ENCODE results near the gene ATAD3A.
"Not testable (repeated sequence)": the region's sequence is repeated elsewhere in the genome, so short reads cannot be mapped to it uniquely, and the experiment has no call there.

The ATAD3A gene

DNA sequence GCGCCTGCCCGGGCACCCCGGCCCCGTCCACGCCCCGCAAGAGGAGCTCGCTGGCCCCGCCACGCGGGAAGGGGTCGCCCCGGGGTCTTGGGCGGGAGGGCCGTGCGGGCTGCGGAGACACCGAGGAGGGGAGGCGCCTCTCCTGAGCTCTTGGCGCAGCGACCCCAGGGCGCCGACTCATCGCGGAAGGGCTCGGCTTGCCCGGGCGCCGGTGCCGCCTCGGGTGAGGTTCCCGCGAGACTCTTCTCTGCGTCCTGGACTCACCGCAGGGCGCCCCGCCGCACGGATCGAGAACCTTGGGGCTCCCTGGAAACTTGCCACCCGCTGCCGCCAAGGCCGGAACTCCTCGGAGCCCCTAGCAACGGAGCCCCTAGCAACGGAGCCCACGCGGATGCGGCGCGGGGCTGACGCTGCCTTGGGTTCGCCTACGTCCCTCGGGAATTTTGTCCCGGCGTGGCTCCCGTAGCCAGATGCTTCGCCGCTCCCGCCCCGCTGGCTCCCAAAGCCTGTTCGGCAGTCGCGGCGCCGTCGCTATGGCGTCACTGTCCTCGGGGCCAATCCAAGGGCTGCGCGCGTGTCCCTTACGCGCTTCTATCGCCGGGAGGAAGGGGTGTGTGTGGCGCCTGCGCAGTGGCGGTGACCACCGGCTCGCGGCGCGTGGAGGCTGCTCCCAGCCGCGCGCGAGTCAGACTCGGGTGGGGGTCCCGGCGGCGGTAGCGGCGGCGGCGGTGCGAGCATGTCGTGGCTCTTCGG lies at the start of gene ATAD3A:
Gene ATAD3A, plus strand, starts transcription at position 630 of the 753 bp plus-strand sequence. Its CDS starts 107 bp downstream, at position 737.
- DNase-seq (ENCODE audit: low read depth in 1 of 2, low spot score in 1 of 2) = peak; percentile 89 to 91

DNA sequence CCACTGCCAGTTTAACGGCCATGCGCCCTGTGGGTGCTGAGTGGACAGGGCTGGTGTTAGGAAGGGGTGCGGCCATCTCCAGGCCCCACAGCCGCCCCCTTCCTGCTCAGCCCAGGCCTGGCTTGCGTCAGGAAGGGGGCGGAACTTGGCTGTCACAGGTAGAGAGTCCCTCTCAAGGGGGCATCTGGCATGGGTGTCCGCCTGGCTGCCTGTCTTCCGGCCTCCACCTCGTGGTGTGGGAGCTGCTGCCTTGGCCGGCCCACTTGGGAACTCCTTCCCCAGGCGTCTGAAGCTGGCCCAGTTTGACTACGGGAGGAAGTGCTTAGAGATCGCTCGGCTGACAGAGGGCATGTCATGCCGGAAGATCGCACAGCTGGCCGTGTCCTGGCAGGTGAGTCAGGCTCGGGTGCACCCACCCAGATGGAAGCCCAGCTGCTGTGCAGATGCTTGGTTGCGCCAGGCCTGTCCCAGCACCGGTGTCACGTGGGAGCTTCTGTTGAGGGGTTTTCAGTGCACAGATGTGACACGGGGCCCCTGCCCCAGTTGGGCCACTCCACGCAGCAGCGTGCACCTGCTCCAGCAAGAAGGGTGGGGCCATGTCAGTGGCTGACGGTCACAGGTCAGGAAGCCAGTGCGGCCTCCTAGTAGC lies 49.5 kb upstream of the ATAD3A start:
- DNase-seq (ENCODE audit: low read depth in 1 of 2, low spot score in 1 of 2) = no peak

DNA sequence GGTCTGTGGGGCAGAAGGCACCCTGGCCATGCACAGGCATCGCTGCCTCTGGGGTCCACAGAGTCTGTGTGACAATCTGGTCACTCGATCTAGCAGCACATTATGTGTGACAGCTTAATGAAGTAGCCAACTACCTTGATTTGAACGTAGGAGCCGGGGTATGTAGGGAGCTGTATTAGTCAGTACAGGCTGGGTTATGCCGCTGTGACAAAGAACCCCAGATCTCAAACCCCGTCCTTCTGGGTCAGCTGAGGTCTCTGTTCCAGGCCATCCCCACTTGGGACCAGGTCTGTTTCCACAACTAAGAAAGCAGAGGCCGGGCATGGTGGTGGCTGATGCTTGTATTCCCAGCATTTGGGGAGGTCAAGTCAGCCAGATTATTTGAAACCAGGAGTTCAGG lies 48.6 kb upstream of the ATAD3A start:
- DNase-seq (ENCODE audit: low read depth in 1 of 2, low spot score in 1 of 2) = no peak

DNA sequence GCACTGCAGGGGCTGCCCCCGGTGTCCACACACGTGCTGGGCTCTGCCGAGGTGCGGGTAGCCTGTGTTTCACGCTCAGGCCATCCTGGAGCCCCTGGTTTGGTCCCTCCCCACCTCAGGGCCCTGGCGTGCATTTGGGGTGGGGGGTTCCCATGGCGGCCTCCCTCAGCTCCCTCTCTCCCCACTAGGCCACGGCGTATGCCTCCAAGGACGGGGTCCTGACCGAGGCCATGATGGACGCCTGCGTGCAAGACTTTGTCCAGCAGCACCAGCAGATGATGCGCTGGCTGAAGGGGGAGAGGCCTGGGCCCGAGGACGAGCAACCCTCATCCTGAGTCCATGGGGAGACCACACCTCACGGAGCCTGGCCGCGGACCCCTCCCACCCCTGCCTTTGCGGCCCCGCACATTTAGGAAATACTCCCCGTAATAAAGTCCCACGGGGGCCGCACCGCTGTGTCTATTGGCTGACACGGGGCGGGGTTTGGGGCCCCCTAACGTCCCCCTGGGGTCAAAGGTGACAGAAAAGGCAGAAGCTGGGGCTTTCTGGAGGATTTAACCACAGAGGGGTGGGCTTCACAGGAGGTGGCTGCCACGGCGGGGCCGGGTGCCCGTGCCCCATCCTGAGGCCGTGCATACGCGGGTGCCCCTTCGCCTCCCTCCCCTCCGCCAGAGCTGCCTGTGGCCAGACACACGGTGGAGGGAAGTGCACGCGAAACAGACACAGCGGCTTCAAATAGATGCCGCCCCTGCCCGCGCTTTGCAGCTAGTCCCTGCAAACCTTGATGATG lies 43.6 kb upstream of the ATAD3A start:
- DNase-seq (ENCODE audit: low read depth in 1 of 2, low spot score in 1 of 2) = not testable (repeated sequence)

DNA sequence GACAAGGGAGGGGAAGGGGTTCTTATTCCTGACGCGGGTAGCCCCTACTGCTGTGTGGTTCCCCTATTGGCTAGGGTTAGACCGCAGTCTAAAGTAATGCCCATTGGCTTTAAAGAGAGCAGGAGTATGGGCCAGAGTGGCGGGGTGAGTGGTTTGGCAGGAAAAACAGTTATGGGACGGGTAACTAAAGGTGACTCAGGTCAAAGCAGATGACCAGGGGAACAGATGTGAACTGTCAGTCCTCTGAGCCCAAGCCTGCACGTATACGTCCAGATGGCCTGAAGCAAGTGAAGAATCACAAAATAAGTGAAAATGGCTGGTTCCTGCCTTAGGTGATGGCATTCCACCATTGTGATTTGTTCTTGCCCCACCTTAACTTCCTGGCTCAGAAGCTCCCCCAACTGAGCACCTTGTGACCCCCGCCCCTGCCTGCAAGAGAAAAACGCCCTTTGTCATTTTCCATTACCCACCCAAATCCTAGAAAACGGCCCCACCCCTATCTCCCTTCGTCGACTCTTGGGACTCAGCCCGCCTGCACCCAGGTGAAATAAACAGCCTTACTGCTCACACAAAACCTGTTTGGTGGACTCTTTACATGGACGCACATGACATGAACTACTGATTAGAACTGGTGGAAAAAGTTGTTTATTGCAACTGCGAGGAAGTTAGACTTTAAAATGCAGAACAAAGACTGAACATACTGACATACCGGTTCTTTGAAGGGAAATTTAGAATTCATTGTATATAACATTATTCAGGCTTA lies 41.2 kb upstream of the ATAD3A start:
- DNase-seq (ENCODE audit: low read depth in 1 of 2, low spot score in 1 of 2) = no peak

DNA sequence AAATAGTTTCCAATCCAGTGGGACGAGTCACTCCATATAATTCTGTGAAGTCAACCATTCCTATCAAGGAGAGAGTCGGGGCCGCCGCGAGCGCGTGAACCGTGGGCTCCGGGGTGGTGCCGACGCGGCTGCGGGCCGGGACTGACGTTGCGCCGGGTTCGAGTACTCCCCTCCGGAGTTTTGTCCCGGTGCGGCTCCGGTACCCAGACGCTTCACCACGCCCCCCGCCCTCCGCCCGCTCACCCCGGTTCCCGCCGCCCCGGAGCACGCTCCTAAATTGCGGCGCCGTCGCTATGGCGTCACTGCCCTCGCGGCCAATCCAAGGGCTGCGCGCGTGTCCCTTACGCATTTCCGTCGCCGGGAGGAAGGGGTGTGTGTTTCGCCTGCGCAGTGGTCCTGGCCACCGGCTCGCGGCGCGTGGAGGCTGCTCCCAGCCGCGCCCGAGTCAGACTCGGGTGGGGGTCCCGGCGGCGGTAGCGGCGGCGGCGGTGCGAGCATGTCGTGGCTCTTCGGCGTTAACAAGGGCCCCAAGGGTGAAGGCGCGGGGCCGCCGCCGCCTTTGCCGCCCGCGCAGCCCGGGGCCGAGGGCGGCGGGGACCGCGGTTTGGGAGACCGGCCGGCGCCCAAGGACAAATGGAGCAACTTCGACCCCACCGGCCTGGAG lies 40.4 kb upstream of the ATAD3A start, which contains the start of gene ATAD3B:
Gene ATAD3B, plus strand, starts transcription at position 377 of the 664 bp plus-strand sequence. Its CDS starts 120 bp downstream, at position 497.
- DNase-seq (ENCODE audit: low read depth in 1 of 2, low spot score in 1 of 2) = peak; percentile 78 to 90

DNA sequence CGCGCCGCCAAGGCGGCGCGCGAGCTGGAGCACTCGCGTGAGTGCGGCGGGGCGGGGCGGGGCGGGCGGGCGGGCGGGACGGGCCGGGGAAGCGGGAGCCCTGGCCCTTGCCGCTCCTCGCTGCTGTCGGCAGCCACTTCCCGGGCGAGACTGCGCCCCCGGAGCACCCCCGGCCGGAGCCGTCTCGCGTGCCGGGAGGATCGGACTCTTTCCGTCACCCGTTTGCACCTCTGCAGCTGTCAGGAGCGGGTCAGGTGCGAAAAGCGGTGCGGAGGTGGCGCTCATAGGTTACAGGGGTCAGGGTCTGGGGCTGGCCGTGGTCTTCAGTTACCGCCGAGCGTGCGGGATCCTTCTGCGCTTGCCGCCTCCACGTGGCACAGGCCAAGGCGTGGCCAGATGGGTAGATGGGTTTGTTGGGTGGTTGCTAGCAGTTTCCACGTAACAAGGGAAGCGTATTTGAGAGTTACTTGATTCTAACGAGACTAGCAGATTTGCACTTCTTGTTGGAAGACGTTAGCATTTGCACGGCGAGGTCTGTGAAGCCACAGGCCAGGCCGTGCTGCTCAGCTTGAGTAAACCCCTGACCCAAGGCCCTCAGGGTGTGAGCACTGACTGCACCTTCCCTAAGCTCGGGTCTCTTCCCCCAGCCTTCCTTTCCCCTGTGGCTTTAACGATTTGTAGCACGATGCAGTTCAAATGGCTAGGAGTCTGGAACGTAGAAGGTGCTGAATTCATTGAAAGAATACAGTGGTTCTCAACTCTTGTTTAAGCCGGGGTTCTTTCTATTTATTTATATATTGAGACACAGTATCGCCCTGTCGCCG lies 39.7 kb upstream of the ATAD3A start:
- DNase-seq (ENCODE audit: low read depth in 1 of 2, low spot score in 1 of 2) = not testable (repeated sequence)

DNA sequence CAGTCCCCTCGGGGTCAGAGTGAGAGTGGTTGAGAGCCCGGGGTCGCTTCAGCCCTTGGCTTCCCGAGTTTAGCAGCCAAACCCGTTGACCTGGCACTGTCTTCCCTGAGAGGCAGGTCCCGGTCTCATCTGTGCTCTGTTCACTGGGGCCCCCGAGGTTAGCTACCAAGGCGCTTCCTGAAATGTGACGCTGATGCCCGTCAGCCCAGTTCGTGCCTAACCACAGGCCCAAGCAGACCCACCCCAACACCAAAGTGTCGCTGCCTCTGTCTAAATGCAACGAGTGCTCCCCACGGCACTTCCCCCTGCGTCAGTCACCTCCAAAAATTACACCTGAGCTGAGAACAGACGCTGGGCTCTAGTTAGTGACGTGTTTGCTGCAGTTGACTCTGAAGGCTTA lies 36.0 kb upstream of the ATAD3A start:
- not testable (repeated sequence) for DNase-seq (ENCODE audit: low read depth in 1 of 2, low spot score in 1 of 2)

DNA sequence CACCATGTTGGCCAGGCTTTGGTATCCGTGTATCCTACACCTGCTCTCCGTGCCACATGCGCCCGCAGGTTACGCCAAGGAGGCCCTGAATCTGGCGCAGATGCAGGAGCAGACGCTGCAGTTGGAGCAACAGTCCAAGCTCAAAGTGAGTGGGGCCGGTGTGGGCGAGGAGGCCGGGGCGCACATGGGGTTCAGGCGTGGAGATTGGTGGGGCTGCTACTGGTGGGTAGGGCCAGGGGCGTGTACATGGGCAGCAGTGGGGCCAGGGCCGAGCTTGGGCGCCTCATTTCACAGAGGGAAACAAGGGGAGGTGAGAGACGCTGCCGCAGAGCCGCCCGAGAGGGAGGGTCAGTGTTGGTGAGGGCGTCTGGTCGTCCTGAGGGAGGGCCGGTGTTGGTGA lies 34.8 kb upstream of the ATAD3A start:
- no peak for DNase-seq (ENCODE audit: low read depth in 1 of 2, low spot score in 1 of 2)

DNA sequence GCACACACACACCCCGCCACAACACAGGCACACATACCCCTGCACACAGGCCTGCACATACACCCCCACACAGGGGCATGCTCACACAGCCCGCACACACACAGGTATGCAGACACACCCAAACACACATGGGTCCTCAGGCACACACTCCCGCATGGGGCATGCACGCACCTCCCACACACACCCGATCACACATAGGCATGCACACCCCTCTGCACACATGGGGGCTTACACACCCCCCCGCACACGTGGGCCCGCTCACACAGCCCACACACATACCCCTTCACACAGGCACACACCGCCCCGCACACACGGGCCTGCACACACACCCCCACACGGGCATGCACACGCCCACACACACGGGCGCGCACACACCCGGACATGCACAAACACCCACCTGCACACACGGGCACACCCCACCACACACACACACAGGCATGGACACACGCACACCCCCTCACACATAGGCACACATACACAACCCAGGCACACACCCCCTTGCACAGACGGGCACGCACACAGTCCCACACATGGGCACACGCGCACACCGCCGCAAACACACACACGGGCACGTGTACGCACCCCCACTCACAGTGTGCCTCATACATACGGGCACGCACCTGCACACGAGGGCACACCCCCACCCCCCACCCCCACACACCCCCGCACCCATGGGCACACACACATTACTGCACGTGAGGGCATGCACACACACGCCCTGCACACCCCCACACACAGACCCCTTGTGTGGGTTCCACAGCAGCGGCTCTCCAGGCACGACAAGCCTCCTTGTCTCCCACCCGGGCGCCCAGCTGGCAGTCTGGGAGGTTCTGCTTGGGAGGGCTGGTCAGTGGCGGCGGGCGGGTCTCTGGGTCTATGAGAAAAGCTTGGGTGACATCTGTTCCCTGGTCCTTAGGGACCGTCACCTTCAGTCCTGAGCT lies 32.1 kb upstream of the ATAD3A start:
- DNase-seq (ENCODE audit: low read depth in 1 of 2, low spot score in 1 of 2) = no peak

DNA sequence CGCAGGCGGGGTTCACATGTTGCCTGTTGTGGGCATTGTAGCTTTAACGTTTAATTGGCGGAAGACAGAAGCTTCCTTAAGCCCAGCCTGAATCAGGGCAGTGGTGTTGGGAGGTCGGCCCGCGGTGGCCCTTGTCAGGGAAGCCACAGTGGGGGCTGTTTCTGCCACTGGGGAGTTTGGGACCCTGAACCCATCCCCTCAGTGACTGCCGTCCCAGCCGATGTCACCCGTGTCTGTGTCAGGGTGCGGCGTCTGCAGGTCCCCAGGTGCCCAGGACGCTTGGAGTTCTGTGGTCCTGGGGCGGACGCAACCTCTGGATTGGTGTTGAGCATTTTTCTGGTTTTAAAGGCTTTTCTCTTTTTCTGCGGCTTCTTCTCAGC lies 31.5 kb upstream of the ATAD3A start:
- not testable (repeated sequence) for DNase-seq (ENCODE audit: low read depth in 1 of 2, low spot score in 1 of 2)

DNA sequence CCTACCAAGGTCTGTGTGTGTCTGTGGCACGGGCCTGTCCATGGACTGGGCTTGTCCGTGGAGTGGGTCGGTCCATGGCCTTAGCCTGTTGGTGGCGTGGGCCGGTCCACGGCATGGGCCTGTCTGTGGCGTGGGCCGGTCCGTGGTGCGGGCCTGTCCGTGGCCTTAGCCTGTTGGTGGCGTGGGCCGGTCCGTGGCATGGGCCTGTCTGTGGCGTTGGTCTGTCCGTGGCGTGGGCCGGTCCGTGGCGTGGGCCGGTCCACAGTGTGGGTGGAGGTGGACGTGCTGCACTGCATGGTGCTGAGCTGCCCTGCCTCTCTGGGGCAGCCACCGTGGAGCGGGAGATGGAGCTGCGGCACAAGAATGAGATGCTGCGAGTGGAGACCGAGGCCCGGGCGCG lies 30.2 kb upstream of the ATAD3A start:
- DNase-seq (ENCODE audit: low read depth in 1 of 2, low spot score in 1 of 2) = not testable (repeated sequence)

DNA sequence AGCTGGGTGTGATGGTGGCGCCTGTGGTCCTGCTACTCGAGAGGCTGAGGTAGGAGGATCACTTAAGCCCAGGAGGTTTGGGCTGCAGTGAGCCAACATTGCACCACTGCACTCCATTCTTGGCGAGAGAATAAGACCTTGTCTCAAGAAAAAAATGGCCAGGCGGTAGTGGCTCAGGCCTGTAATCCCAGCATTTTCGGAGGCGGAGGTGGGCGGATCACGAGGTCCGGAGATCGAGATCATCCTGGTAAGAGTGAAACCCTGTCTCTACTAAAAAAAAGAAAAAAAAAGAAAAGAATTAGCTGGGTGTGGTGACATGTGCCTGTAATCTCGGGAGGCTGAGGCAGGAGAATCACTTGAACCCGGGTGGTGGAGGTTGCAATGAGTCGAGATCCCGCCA lies 29.1 kb upstream of the ATAD3A start:
- no peak for DNase-seq (ENCODE audit: low read depth in 1 of 2, low spot score in 1 of 2)

DNA sequence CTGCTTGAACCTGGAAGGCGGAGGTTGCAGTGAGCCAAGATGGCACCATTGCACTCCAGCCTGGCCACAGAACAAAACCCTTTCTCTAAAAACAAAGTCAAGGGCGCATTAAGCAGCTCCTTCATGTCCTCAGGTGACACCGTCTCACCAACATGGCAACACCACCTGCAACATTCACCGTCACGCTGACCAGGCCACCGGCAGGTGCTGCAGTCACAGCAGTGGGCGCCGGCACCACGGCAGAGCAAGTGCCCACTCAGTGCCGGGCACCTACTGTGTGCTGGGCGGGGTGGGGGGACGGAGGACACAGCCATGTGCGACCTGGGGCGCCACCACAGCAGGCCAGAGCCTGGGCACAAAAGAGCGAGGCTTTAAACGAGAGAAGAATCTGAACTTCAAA lies 28.2 kb upstream of the ATAD3A start:
- no peak for DNase-seq (ENCODE audit: low read depth in 1 of 2, low spot score in 1 of 2)

DNA sequence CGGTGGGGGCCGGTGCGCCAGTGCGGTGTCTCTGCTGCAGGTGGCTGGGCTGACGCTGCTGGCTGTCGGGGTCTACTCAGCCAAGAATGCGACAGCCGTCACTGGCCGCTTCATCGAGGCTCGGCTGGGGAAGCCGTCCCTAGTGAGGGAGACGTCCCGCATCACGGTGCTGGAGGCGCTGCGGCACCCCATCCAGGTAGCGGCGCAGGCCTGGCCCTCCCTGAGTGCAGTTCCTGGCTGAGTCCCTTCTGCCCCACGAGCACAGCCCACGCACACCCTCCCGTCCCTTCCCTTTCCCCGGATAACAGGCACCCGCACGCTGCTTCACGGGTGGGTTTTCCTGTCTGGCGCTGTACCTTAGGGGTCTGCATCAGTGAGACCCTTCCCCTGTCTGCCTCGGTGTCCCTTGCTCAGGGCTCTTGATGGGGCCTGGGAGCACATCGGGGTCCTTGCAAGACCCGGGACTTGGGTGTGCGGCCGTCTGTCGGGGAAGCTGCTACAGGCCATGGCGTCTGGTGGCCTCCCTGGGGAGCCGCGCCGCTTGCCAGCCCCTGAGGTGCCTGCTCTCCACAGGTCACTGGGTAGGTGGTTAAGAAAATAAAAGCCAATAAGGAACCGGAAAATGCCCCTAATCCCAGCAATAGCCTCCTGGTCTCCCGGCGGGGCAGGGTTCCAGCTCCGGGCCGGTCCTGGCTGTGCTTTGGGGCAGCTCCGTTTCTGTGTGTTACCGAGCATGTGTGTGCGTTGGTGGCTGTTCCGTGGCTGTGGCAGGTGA lies 26.8 kb upstream of the ATAD3A start:
- not testable (repeated sequence) for DNase-seq (ENCODE audit: low read depth in 1 of 2, low spot score in 1 of 2)

DNA sequence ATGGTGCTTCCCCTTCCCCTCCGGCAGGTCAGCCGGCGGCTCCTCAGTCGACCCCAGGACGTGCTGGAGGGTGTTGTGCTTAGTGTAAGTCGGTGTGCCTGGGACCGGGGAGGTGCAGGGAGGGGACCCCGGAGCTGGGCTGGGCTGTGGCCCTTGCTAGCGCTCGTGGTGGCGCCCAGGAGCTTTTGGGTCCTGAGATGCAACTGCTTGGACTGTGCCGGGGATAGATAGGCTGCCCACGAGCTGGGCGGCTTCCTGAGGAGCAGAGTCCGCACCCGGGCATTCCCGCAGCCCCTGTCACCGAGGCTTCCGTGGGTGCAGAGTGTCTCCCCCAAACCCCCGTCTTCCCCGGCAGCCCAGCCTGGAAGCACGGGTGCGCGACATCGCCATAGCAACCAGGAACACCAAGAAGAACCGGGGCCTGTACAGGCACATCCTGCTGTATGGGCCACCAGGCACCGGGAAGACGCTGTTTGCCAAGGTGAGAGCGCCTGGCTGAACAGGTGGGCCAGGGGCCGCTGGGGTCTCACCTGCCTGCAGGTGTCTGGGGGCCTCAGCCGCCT lies 26.1 kb upstream of the ATAD3A start:
- not testable (repeated sequence) for DNase-seq (ENCODE audit: low read depth in 1 of 2, low spot score in 1 of 2)

DNA sequence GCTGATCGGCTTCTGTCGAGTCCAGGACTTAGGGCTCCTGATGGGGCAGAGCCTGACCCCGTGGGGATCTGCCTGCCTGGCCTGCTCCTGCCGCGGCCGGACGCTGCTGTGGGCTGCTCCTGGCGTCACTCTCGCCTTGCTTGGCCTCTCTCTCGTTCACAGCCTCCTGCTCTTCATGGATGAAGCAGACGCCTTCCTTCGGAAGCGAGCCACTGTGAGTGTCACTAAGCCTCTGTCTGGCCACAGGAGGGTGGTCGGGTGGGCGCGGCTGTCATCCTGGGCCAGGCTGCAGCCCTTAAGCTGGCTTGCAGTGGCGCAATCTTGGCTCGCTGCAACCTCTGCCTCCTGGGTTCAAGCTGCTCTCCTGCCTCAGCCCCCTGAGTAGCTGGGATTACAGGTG lies 24.3 kb upstream of the ATAD3A start:
- no peak for DNase-seq (ENCODE audit: low read depth in 1 of 2, low spot score in 1 of 2)

All from stimulated activated CD4-positive, alpha-beta T cell treated with anti-CD3 and anti-CD28 coated beads, Interleukin-15, amount 100 ng/mL, for 1 hour (primary cell).